Mesenteric fat pad (tissue), 1 donor: Measurements from ENCODE around the gene RLN2. TPM values are rescaled to one million over a fixed set of nuclear protein-coding genes. Genes with fewer than 3 reads are reported as not detected.
"Not testable (repeated sequence)": the region's sequence is repeated elsewhere in the genome, so short reads cannot be mapped to it uniquely, and the experiment has no call there.

Experiments
- DNase-seq: peaks from one replicate; pipeline ENCODE4 v3.0.0-alpha.2; 2020; ENCODE audit warnings: low spot score
- long read RNA-seq: library from polyadenylated mRNA; unstranded; transcript quantifications from one replicate; pipeline ENCODE4 v2.0.0, GENCODE V29; 2020
- total RNA-seq: library from RNA; stranded (reverse); fragmentation: NEBNext Ultra II Directional; extraction: Animal tissue kit (Norgen Biotek cat#: 25700); gene quantifications from one replicate; pipeline ENCODE4 v1.2.1, GENCODE V29; 2021
- donor health status: DM: yes; HTN: yes; CAD: no.

Gene RLN2
- not detected for total RNA-seq
- long read RNA-seq = 0 reads

DNA sequence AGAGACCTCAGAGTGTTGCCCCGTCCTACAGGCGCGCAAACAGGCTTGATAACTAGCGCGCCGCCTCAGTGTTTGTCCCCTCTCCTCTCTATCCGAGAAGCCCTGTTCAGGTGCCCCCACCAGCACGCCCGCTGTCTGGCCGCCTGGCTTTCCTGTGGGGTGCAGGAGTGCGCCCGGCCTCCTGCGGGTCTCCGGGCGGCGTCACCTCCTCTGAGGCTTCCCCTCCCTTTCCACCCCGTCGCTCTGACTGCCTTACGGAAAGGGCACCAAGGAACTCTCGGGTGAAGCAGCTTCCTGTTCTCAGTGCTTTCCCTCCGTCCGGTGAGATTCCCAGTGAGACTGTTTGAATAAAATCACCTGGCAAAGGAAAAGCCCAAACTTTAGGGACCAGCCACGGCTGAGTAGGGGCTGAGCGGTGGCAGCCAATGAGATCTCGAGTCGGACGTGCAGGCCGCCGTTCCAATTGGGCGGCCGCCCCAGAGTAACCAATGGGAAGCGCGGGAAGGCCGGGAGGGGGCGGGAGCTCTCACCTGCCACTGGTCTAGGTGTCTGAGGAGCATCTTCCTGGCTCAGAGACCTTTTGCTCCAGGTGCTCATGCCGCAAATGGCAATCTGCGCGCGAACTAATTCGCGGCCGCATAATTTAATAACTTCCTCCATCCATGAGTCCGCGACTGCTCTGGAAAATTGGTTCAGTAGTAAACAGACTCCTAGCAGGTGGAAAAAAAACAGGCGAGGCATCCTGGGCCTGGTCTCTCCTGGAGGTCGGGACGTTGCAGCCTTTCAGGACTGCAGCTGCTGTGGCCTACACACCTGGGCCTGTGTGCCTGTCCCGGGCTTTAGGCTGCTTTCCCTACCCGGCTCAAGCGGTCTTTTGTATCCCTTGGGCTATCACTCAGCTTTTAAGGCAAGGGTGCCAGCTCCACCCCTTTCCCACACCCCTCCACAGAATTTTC lies at the start of gene RLN2:
TSS of gene RLN2 (minus strand) at position 877 of the 956 bp plus-strand sequence. CDS start at position 741, 136 bp downstream.
- DNase-seq = not testable (repeated sequence)

- no peak for DNase-seq
These were observed 49.7 kb upstream of the RLN2 start for GRCh38 chr9:5354184-5354583.

GRCh38 chr9:5352637-5353248 lies 48.2 kb upstream of the RLN2 start:
- DNase-seq = no peak

- DNase-seq = not testable (repeated sequence)
These were observed 34.8 kb upstream of the RLN2 start, which contains the start of gene RLN1 for GRCh38 chr9:5338992-5339981. RLN1 (minus strand) TSS chr9:5339876; CDS start chr9:5339746, 130 bp downstream.

DNA sequence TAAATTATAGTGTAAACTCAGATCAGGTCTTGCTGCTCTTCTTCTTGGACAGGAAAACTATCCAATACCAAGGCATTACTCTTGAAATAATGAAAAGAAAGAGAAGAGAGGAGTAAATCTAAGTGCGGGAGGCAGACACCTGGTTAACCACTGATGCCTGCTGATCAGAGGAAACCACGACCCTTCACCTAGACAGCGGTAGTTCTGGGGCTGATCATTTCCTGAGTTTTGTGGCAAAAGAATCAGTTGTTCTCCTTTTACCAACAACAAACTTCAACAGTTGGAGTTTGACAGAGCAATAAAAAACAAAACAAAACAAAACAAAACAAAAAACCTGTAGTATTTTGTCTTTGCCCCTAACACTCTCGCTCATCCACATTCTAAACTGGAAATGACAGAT lies 32.2 kb upstream of the RLN2 start:
- no peak for DNase-seq

GRCh38 chr9:5331276-5331675 lies 26.8 kb upstream of the RLN2 start:
- DNase-seq = not testable (repeated sequence)

GRCh38 chr9:5326893-5327548 lies 22.5 kb upstream of the RLN2 start:
- no peak for DNase-seq

DNA sequence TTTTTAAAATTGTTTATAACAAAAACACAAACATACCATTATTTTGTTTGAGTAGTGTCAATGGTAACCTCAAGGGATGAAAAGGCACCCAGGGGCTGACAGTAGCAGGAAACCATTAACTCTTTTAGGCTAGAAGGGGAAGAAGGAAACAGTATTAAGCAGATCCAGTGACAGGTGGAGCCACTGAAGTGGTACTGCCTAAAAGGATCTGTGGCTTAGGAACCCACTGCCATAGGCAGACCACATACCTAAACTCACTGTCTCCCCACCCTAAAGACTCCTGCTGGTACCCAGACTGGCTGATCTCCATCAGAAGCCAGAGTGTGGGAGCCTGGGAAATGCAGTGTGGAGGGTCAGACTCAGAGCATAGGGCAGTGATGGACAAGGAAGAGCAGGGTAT lies 21.7 kb upstream of the RLN2 start:
- no peak for DNase-seq

GRCh38 chr9:5321601-5322000 lies 17.1 kb upstream of the RLN2 start:
- not testable (repeated sequence) for DNase-seq

DNA sequence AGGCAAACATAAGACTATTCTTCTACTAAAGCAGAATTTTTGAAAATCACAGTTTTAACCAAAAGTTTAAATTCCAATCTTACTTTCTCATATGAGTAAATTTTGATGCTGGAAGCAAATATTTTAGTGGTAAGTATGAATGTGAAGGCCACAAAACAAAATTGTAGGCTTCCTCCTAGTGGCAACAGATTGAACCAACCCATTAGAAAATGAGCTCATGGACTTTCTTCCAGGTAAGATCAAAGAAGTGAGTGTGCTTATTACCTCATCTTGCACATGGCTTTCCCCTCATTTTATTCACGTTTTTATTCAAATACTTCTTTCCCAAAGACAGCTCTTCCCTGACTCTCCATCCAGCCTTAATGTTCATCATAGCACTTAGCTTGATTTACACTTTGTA lies 16.5 kb upstream of the RLN2 start:
- DNase-seq = no peak

GRCh38 chr9:5316406-5316805 lies 11.9 kb upstream of the RLN2 start:
- DNase-seq = not testable (repeated sequence)

- no peak for DNase-seq
These were observed 10.8 kb upstream of the RLN2 start for GRCh38 chr9:5315187-5315923.

DNA sequence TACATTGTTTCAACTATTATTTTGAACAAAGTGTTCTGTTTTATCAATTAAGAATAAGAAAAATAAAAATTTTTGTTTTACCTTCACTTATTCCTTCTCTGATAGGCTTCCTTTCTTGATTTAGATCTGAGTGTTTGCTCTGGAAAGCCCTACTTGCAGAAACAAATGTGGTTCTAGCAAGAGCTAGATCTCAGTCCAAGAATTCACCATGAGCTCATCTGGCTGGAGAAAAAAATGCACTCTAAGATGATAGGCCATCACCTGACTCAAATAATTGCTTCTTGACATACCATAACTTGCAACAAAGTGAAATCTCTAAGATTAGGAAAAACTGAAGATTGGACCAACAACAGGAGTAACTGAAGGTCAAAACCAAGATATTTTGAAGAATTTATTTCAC lies 6.3 kb upstream of the RLN2 start:
- DNase-seq = no peak

- DNase-seq = no peak
These were observed 1.2 kb upstream of the RLN2 start for GRCh38 chr9:5305741-5306140.

DNA sequence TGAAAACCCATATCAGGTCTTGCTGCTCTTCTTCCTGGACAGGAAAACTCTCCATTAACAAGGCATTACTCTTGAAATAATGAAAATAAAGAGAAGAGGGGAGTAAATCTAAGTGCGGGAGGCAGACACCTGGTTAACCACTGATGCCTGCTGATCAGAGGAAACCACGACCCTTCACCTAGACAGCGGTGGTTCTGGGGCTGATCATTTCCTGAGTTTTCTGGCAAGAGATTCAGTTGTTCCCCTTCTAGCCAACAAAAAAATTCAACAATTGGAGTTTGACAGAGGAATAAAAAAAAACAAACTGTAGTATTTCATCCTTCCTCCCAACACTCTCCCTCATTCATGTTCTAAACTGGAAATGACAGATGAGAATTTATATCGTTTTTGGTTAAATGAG lies 3.0 kb downstream of the RLN2 start:
- DNase-seq = no peak

- DNase-seq = no peak
These were observed 12.4 kb downstream of the RLN2 start for GRCh38 chr9:5292141-5292540.

DNA sequence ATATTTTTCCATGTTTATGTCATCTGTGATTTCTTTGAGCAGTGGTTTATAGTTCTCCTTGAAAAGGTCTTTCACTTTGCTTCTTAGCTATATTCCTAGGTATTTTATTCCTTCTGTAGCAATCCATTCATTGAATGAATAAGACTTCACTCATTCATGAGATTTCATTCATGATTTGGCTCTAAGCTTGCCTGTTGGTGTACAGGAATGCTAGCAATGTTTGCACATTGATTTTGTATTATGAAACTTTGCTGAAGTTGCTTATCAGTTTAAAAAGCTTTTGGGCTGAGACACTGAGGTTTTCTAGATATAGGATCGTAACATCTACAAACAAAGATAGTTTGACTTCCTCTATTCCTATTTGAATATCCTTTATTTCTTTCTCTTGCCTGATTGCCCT lies 15.9 kb downstream of the RLN2 start:
- DNase-seq = no peak

GRCh38 chr9:5286262-5286661 lies 18.3 kb downstream of the RLN2 start:
- DNase-seq = no peak

DNA sequence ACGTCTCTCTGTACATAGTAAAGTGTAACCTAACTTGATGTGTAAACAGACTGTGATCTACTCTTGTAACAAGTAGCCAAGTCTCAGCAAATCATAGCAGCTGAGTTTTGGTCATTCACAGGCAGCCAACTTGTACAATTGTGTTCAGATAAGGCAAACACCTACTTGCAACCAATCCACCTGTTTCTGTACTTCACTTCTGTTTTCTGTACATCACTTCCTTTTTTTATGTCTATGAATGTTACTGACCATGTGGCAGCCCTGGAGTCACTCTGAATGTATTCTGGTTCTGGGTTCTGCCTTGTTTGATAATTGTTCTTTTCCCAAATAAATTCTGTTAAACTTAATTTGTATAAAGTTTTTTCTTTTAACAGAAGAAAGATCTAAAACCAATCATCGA lies 26.0 kb downstream of the RLN2 start:
- no peak for DNase-seq

GRCh38 chr9:5274770-5275169 lies 29.7 kb downstream of the RLN2 start:
- no peak for DNase-seq
